Measurements from ENCODE around the gene CRB3.

DNA sequence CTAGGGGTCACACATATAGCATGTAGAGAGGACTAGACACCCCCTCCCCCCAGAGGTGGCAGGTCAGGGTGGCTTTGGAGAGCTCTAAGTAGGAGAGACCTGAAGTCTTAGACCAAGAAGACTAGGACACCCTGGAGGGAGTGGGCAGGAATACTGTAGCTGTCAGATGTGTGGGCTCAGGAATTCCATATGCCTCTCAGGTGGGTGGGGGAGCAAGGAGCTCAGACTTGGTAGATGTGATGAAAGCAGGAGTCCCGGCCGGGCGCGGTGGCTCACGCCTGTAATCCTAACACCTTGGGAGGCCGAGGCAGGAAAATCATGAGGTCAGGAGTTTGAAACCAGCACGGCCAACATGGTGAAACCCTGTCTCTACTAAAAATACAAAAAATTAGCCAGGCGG, 1.6 kb downstream of the CRB3 start:
- no peak for TF ChIP-seq CTCF (IDR thresholded peaks at IDR 0.05; ENCODE audit: low read depth, low read length, missing input control)
- TF ChIP-seq, protein P1, sequence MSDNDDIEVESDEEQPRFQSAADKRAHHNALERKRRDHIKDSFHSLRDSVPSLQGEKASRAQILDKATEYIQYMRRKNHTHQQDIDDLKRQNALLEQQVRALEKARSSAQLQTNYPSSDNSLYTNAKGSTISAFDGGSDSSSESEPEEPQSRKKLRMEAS (IDR thresholded peaks at IDR 0.05), result no peak
- no peak for TF ChIP-seq FOXA1 (IDR thresholded peaks at IDR 0.05)
- no peak for TF ChIP-seq RAD21 (IDR thresholded peaks at IDR 0.05)
- TF ChIP-seq, protein P2, sequence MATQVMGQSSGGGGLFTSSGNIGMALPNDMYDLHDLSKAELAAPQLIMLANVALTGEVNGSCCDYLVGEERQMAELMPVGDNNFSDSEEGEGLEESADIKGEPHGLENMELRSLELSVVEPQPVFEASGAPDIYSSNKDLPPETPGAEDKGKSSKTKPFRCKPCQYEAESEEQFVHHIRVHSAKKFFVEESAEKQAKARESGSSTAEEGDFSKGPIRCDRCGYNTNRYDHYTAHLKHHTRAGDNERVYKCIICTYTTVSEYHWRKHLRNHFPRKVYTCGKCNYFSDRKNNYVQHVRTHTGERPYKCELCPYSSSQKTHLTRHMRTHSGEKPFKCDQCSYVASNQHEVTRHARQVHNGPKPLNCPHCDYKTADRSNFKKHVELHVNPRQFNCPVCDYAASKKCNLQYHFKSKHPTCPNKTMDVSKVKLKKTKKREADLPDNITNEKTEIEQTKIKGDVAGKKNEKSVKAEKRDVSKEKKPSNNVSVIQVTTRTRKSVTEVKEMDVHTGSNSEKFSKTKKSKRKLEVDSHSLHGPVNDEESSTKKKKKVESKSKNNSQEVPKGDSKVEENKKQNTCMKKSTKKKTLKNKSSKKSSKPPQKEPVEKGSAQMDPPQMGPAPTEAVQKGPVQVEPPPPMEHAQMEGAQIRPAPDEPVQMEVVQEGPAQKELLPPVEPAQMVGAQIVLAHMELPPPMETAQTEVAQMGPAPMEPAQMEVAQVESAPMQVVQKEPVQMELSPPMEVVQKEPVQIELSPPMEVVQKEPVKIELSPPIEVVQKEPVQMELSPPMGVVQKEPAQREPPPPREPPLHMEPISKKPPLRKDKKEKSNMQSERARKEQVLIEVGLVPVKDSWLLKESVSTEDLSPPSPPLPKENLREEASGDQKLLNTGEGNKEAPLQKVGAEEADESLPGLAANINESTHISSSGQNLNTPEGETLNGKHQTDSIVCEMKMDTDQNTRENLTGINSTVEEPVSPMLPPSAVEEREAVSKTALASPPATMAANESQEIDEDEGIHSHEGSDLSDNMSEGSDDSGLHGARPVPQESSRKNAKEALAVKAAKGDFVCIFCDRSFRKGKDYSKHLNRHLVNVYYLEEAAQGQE (IDR thresholded peaks at IDR 0.05), result no peak
- no peak for TF ChIP-seq SP1 (IDR thresholded peaks at IDR 0.05)
- no peak for TF ChIP-seq ATF3 (IDR thresholded peaks at IDR 0.05)
- no peak for TF ChIP-seq JUND (IDR thresholded peaks at IDR 0.05)
- TF ChIP-seq RXRA (IDR thresholded peaks at IDR 0.05), result no peak
- TF ChIP-seq TAF1 (conservative IDR thresholded peaks at IDR 0.05), result no peak
- TF ChIP-seq EGR1 (IDR thresholded peaks at IDR 0.05; ENCODE audit: low read depth in 2 of 2), result no peak
- TF ChIP-seq YY1 (IDR thresholded peaks at IDR 0.05), result no peak
- no peak for TF ChIP-seq GABPA (IDR thresholded peaks at IDR 0.05 in 1 of 2, conservative IDR thresholded peaks at IDR 0.05 in 1 of 2)
- no peak for TF ChIP-seq FOXA2 (IDR thresholded peaks at IDR 0.05)

Measured in liver (tissue), 3 donors.